GM19025 (cell line): ENCODE results near the gene KCNH5.

Experiments used
- ATAC-seq: cut with Tn5 transposase; IDR thresholded peaks from one replicate; pipeline ENCODE4 v1.9.1; 2021; ENCODE audit warnings: mild to moderate bottlenecking, low read depth, moderate library complexity; ENCODE audit not compliant: unreplicated experiment

Gene KCNH5

GRCh38 chr14:62691647-62692489, 353.4 kb downstream of the KCNH5 start:
- no peak for ATAC-seq

- ATAC-seq = no peak
Observed at GRCh38 chr14:62689733-62690132, 355.5 kb downstream of the KCNH5 start.

- no peak for ATAC-seq
Observed at GRCh38 chr14:62687818-62688217, 357.4 kb downstream of the KCNH5 start.

GRCh38 chr14:62684376-62684775, 360.9 kb downstream of the KCNH5 start:
- ATAC-seq = no peak

GRCh38 chr14:62682208-62682607, 363.1 kb downstream of the KCNH5 start:
- no peak for ATAC-seq

GRCh38 chr14:62674563-62675237, 370.6 kb downstream of the KCNH5 start:
- no peak for ATAC-seq

- ATAC-seq = no peak
Observed at GRCh38 chr14:62673014-62673755, 372.1 kb downstream of the KCNH5 start.

GRCh38 chr14:62670526-62670925, 374.7 kb downstream of the KCNH5 start:
- ATAC-seq = no peak

GRCh38 chr14:62667421-62667914, 377.8 kb downstream of the KCNH5 start:
- no peak for ATAC-seq

- no peak for ATAC-seq
Observed at GRCh38 chr14:62665286-62665685, 380.0 kb downstream of the KCNH5 start.

- no peak for ATAC-seq
Observed at GRCh38 chr14:62663456-62663821, 381.8 kb downstream of the KCNH5 start.

GRCh38 chr14:62662811-62663455, 382.3 kb downstream of the KCNH5 start:
- ATAC-seq = no peak

GRCh38 chr14:62661818-62662217, 383.4 kb downstream of the KCNH5 start:
- no peak for ATAC-seq

GRCh38 chr14:62658631-62659030, 386.6 kb downstream of the KCNH5 start:
- ATAC-seq = no peak

GRCh38 chr14:62657376-62657775, 387.9 kb downstream of the KCNH5 start:
- ATAC-seq = no peak

GRCh38 chr14:62655166-62655565, 390.1 kb downstream of the KCNH5 start:
- no peak for ATAC-seq

- ATAC-seq = no peak
Observed at GRCh38 chr14:62654641-62655040, 390.6 kb downstream of the KCNH5 start.
